NOMO-1 treated with dmso at 0.1 percent for 144 hours (cell line): ENCODE measurements around the gene FXYD6.

Source experiments
- DNase-seq: peaks from one replicate; lab custom pipeline; 2025; ENCODE audit not compliant: unreplicated experiment; lab: John Stamatoyannopoulos, UW

FXYD6 gene

GRCh38 chr11:117888139-117888566 is 11.7 kb upstream of the FXYD6 start:
- DNase-seq = no peak

GRCh38 chr11:117887431-117888138 is 11.1 kb upstream of the FXYD6 start:
- DNase-seq = no peak

- DNase-seq = no peak
Observed at GRCh38 chr11:117885777-117886176, 9.3 kb upstream of the FXYD6 start.

- DNase-seq = no peak
Observed at GRCh38 chr11:117884994-117885393, 8.5 kb upstream of the FXYD6 start.

- DNase-seq = no peak
Observed at GRCh38 chr11:117883063-117883462, 6.6 kb upstream of the FXYD6 start.

GRCh38 chr11:117882311-117882905 is 6.0 kb upstream of the FXYD6 start:
- no peak for DNase-seq

- no peak for DNase-seq
Observed at GRCh38 chr11:117881217-117881616, 4.8 kb upstream of the FXYD6 start.

GRCh38 chr11:117879516-117880480 is 3.3 kb upstream of the FXYD6 start:
- DNase-seq = no peak

GRCh38 chr11:117878939-117879475 is 2.5 kb upstream of the FXYD6 start:
- no peak for DNase-seq

GRCh38 chr11:117878314-117878938 is 2.0 kb upstream of the FXYD6 start:
- no peak for DNase-seq

- DNase-seq = no peak
Observed at GRCh38 chr11:117877120-117877784, 794 bp upstream of the FXYD6 start.

GRCh38 chr11:117876059-117876340 is 458 bp downstream of the FXYD6 start:
- DNase-seq = no peak

GRCh38 chr11:117875382-117876058 is 938 bp downstream of the FXYD6 start:
- no peak for DNase-seq

GRCh38 chr11:117874910-117875381 is 1.5 kb downstream of the FXYD6 start:
- no peak for DNase-seq

- DNase-seq = no peak
Observed at GRCh38 chr11:117874253-117874909, 2.1 kb downstream of the FXYD6 start.

GRCh38 chr11:117873828-117874125 is 2.7 kb downstream of the FXYD6 start:
- DNase-seq = no peak

- no peak for DNase-seq
Observed at GRCh38 chr11:117872975-117873827, 3.3 kb downstream of the FXYD6 start.

GRCh38 chr11:117872420-117872961 is 4.0 kb downstream of the FXYD6 start:
- no peak for DNase-seq
